ENCODE results near the gene GNA12.

GNA12 gene

GRCh38 chr7:2817456-2817855 is 26.7 kb downstream of the GNA12 start:
- DNase-seq (ENCODE audit: low read depth), result no peak

- no peak for DNase-seq (ENCODE audit: low read depth)
Observed at GRCh38 chr7:2815875-2816245, 28.2 kb downstream of the GNA12 start.

- DNase-seq (ENCODE audit: low read depth), result no peak
Observed at GRCh38 chr7:2814946-2815874, 28.9 kb downstream of the GNA12 start.

- no peak for DNase-seq (ENCODE audit: low read depth)
Observed at GRCh38 chr7:2814186-2814945, 29.7 kb downstream of the GNA12 start.

GRCh38 chr7:2813350-2814185 is 30.5 kb downstream of the GNA12 start:
- no peak for DNase-seq (ENCODE audit: low read depth)

GRCh38 chr7:2812831-2813230 is 31.3 kb downstream of the GNA12 start:
- DNase-seq (ENCODE audit: low read depth), result no peak

- DNase-seq (ENCODE audit: low read depth), result no peak
Observed at GRCh38 chr7:2812114-2812487, 32.0 kb downstream of the GNA12 start.

GRCh38 chr7:2811476-2812113 is 32.5 kb downstream of the GNA12 start:
- DNase-seq (ENCODE audit: low read depth), result no peak

GRCh38 chr7:2810682-2811415 is 33.3 kb downstream of the GNA12 start:
- no peak for DNase-seq (ENCODE audit: low read depth)

- no peak for DNase-seq (ENCODE audit: low read depth)
Observed at GRCh38 chr7:2809903-2810625, 34.0 kb downstream of the GNA12 start.

- DNase-seq (ENCODE audit: low read depth), result no peak
Observed at GRCh38 chr7:2808891-2809665, 35.0 kb downstream of the GNA12 start.

- no peak for DNase-seq (ENCODE audit: low read depth)
Observed at GRCh38 chr7:2807845-2808772, 36.0 kb downstream of the GNA12 start.

- DNase-seq (ENCODE audit: low read depth), result no peak
Observed at GRCh38 chr7:2807460-2807844, 36.7 kb downstream of the GNA12 start.

- DNase-seq (ENCODE audit: low read depth), result no peak
Observed at GRCh38 chr7:2806571-2806970, 37.5 kb downstream of the GNA12 start.

- DNase-seq (ENCODE audit: low read depth), result no peak
Observed at GRCh38 chr7:2805213-2805944, 38.7 kb downstream of the GNA12 start.

- DNase-seq (ENCODE audit: low read depth), result no peak
Observed at GRCh38 chr7:2804227-2804763, 39.8 kb downstream of the GNA12 start.

- no peak for DNase-seq (ENCODE audit: low read depth)
Observed at GRCh38 chr7:2803755-2804154, 40.4 kb downstream of the GNA12 start.

GRCh38 chr7:2803342-2803692 is 40.8 kb downstream of the GNA12 start:
- DNase-seq (ENCODE audit: low read depth), result no peak

Measured in stimulated activated CD8-positive, alpha-beta memory T cell treated with anti-CD3 and anti-CD28 coated beads, Interleukin-4, amount 100 ng/mL, for 24 hours (primary cell).